Measurements from ENCODE around the gene PHF1.
A peak's percentile ranks its signal among the peaks of the same experiment; 100 is the strongest.
"Not testable (repeated sequence)": the region's sequence is repeated elsewhere in the genome, so short reads cannot be mapped to it uniquely, and the experiment has no call there.

Gene PHF1

GRCh38 chr6:33410711-33411631 is at the start of gene PHF1:
Gene PHF1 (plus strand): TSS chr6:33411014. CDS start chr6:33412264, 1,250 bp downstream.
- DNase-seq = no peak

- DNase-seq = not testable (repeated sequence)
Measured at GRCh38 chr6:33363486-33363885, 47.3 kb upstream of the PHF1 start.

GRCh38 chr6:33364475-33365205 is 46.2 kb upstream of the PHF1 start:
- not testable (repeated sequence) for DNase-seq

GRCh38 chr6:33365206-33365971 is 45.4 kb upstream of the PHF1 start:
- DNase-seq = peak; percentile 10

GRCh38 chr6:33367009-33367714 is 43.7 kb upstream of the PHF1 start:
- DNase-seq = no peak

GRCh38 chr6:33367715-33368025 is 43.1 kb upstream of the PHF1 start:
- not testable (repeated sequence) for DNase-seq

- DNase-seq = not testable (repeated sequence)
Measured at GRCh38 chr6:33371901-33372300, 38.9 kb upstream of the PHF1 start.

GRCh38 chr6:33372526-33373123 is 38.2 kb upstream of the PHF1 start:
- no peak for DNase-seq

GRCh38 chr6:33373960-33374910 is 36.6 kb upstream of the PHF1 start:
- no peak for DNase-seq

GRCh38 chr6:33375143-33375671 is 35.6 kb upstream of the PHF1 start:
- no peak for DNase-seq

GRCh38 chr6:33377171-33377570 is 33.6 kb upstream of the PHF1 start:
- no peak for DNase-seq

GRCh38 chr6:33379184-33379583 is 31.6 kb upstream of the PHF1 start:
- DNase-seq = not testable (repeated sequence)

- no peak for DNase-seq
Measured at GRCh38 chr6:33380272-33380981, 30.4 kb upstream of the PHF1 start.

GRCh38 chr6:33383427-33384185 is 27.2 kb upstream of the PHF1 start:
- DNase-seq = no peak

- DNase-seq = no peak
Measured at GRCh38 chr6:33384581-33385020, 26.2 kb upstream of the PHF1 start.

GRCh38 chr6:33390173-33390572 is 20.6 kb upstream of the PHF1 start:
- DNase-seq = no peak

- no peak for DNase-seq
Measured at GRCh38 chr6:33390767-33391277, 20.0 kb upstream of the PHF1 start.

- DNase-seq = peak; percentile 99
Measured at GRCh38 chr6:33391278-33391921, 19.4 kb upstream of the PHF1 start, which contains the start of gene KIFC1. Gene KIFC1 (plus strand): TSS chr6:33391823. CDS start chr6:33391986, 163 bp downstream.
